AG09319 (cell line): Measurements from ENCODE around the gene ZIC4.

Experiments used
- DNase-seq: peaks from one replicate; pipeline ENCODE4 v3.0.0-alpha.2; 2010; ENCODE audit warnings: low read depth; ENCODE audit errors: extremely low read depth
- CTCF ChIP-seq: IDR thresholded peaks from 2 replicates; pipeline ENCODE4 v1.5.1; 2011; ENCODE audit warnings: low read depth, mild to moderate bottlenecking, inconsistent platforms, low read length, moderate library complexity

The ZIC4 gene

GRCh38 chr3:147371140-147371539 lies 35.2 kb downstream of the ZIC4 start:
- no peak for DNase-seq
- no peak for TF ChIP-seq CTCF

GRCh38 chr3:147370349-147370748 lies 36.0 kb downstream of the ZIC4 start:
- no peak for DNase-seq
- TF ChIP-seq CTCF, result no peak

- TF ChIP-seq CTCF, result no peak
- DNase-seq, result no peak
These were observed 36.7 kb downstream of the ZIC4 start for GRCh38 chr3:147369661-147370123.

GRCh38 chr3:147369231-147369630 lies 37.1 kb downstream of the ZIC4 start:
- no peak for DNase-seq
- no peak for TF ChIP-seq CTCF

GRCh38 chr3:147368561-147369221 lies 37.7 kb downstream of the ZIC4 start:
- no peak for TF ChIP-seq CTCF
- no peak for DNase-seq

GRCh38 chr3:147368151-147368550 lies 38.2 kb downstream of the ZIC4 start:
- DNase-seq, result no peak
- TF ChIP-seq CTCF, result no peak

- TF ChIP-seq CTCF, result no peak
- no peak for DNase-seq
These were observed 38.7 kb downstream of the ZIC4 start for GRCh38 chr3:147367676-147368075.
